Lower leg skin (tissue), 3 donors: ENCODE results near the gene OOSP4B.

Experiments
- CTCF ChIP-seq, 3 donors: fragments of 450-650 bp; IDR thresholded peaks; one replicate each; pipeline ENCODE4 v1.5.1; 2016; ENCODE audit warnings: antibody characterized with exemption in 3 of 3, mild to moderate bottlenecking in 3 of 3, moderate library complexity in 2 of 3
- POLR2A ChIP-seq, 2 donors: fragments of 450-650 bp; IDR thresholded peaks; one replicate each; pipeline ENCODE4 v1.6.1; 2016 to 2017; ENCODE audit warnings: antibody characterized with exemption in 2 of 2, mild to moderate bottlenecking in 1 of 2, moderate library complexity in 1 of 2

- TF ChIP-seq POLR2A (IDR thresholded peaks at IDR 0.05), result no peak
- no peak for TF ChIP-seq CTCF (IDR thresholded peaks at IDR 0.05)
Observed at GRCh38 chr11:60069450-60069849, 52.5 kb downstream of the OOSP4B start.
